Posterior cingulate gyrus (tissue), 11 donors: Measurements from ENCODE around the gene LRRIQ4.

ENCODE experiments used
- DNase-seq, 10 donors: peaks; one replicate each; pipeline versions ENCODE4 v3.0.0 to v3.0.0-alpha.2; 2020 to 2021; ENCODE audit warnings: mixed read lengths in 3 of 10
- intact Hi-C: fragments of 100-400 bp; cut with DNase I; formaldehyde crosslinking; loops from one replicate; pipeline ENCODE4 v1.15.1; 2023

LRRIQ4 gene

GRCh38 chr3:169792359-169792758, 20.3 kb upstream of the LRRIQ4 start:
- no peak for DNase-seq
- intact Hi-C loops: no loop called here

- intact Hi-C loops: no loop called here
- DNase-seq: no peak
Observed at GRCh38 chr3:169804681-169805080, 8.0 kb upstream of the LRRIQ4 start.

- intact Hi-C loops: no loop called here
- DNase-seq: no peak
Observed at GRCh38 chr3:169809230-169809795, 3.4 kb upstream of the LRRIQ4 start.

DNA sequence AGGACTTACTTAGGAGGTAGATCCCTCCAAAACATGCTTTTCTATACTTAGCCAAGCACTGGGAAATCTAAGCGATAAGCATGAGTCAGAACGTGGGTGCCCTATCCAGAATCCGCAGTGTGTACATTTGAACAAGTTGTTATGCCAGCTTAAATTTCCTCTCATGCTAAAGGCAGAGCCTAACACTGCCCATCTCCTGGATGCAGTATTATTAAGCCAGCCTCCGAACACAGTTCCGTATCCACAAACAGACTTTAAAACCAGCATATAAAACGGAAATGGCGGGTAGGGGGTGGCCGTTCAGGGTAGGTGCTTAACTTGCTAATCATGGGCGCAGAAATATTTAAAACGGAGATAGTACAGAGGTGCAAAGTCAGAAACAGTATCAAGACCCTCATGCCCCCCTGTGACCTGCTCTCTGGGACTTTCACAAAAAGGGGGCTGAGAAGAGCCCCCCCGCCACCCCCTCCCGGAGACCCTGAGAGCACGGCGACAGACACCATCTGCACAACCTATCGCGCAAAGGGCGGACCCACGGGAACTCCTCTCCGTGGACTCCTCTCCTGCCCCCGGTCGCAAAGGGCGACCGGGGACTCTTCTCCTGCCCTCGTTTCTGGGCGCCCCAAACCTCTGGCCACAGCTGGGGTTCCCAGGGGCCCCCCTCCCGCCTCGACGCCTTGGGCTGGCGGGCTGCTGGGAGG, 889 bp upstream of the LRRIQ4 start:
- intact Hi-C loops: no loop called here
- DNase-seq: peak in 4 of 10 donors; percentile 12 to 72 (median 20)

DNA sequence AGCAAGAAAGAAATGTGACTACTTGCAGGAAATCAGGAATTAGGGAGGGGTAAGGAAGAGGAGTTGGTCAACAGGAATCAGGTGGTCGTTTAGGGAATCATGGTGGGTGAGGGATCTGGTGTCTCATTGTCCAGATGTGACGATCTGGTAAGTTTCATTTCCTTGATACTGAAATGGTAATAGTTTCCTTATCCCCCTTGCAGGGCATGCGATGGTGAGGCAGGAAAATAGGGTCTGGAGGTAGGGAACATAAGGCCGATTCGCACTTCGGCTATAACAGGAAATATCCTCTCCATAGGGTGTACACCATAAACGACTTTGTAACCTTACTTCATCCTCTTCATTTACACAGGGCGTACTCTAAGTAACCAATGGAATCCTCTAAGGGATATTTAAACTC, 608 bp downstream of the LRRIQ4 start:
- DNase-seq: no peak
- intact Hi-C loops: no loop called here

DNA sequence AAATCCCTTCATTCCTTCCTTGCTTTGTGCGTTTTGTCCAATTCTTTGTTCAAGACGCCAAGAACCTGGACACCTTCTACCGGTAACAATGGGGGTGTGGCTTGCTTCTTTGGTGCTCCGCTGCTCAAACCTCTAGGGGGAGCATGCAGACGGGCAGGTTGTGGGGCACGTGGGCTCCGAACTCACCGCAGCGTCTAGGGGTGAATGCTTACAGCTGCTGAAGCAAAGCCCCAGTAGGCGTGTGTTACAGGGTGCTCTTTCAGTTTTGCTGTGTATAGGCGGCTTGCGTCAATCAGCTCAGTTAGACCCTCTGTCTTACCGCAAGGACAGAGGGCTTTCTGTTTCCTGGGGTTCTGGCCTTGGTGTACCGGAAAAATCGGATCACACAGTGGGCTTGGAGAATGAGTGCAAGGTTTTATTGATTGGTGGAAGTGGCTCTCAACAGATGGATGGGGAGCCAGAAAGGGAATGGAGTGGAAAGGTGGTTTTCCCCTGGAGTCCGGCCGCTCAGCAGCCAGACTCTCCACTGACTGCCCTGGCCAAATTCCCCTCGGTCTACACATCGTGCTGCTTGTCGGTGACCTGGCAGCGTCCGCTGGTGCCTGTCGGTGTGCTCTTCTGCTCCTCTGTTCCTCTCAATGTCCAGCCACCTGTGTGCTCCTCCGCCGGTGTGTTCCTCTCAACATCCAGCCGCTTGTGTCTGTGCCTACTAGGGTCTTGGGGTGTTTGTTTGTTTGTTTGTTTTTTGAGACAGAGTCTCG, 1.3 kb downstream of the LRRIQ4 start:
- no peak for DNase-seq
- intact Hi-C loops: no loop called here

- intact Hi-C loops: no loop called here
- DNase-seq: no peak
Observed at GRCh38 chr3:169815590-169816150, 3.0 kb downstream of the LRRIQ4 start.

DNA sequence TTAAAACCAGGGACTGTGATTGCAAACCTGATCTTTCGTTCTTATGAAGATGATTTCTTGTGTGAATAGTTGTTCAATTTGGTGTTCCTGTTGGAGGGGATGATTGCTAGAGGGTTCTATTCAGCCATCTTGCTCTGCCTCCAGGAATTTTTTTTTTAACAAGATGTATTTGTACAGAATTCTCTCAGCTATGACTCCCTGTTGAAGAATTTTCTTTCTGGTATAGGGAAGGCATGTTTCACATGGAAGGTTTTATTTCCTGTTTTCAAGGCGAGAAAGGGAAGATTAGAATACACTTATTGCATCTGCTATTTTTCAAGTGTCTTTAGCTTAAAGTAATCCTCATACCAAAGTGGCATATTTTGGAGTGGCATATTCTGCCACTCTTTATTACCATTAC, 5.6 kb downstream of the LRRIQ4 start:
- no peak for DNase-seq

DNA sequence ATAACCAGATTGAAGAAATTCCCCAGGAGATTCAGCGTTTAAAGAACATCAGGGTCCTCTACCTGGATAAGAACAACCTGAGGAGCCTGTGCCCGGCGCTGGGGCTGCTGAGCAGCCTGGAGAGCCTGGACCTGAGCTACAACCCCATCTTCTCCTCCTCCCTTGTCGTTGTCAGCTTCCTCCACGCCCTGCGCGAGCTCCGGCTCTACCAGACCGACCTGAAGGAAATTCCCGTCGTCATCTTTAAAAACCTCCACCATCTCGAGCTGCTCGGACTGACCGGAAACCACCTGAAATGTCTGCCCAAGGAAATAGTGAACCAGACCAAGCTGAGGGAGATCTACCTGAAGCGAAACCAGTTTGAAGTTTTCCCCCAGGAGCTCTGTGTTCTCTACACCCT, 9.4 kb downstream of the LRRIQ4 start:
- intact Hi-C loops: no loop called here
- DNase-seq: no peak

More for the DNA sequence above, 5.6 kb downstream of the LRRIQ4 start:
- intact Hi-C loops: no loop called here

DNA sequence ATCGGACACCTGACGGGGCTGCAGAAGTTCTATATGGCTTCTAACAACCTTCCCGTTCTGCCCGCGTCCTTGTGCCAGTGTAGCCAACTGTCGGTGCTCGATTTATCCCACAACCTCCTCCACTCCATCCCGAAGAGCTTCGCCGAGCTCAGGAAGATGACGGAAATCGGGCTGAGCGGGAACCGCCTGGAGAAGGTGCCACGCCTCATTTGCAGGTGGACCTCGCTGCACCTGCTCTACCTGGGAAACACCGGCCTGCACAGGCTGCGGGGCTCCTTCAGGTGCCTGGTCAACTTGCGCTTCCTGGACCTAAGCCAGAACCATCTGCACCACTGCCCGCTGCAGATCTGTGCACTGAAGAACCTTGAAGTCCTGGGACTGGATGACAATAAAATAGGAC, 9.9 kb downstream of the LRRIQ4 start:
- intact Hi-C loops: no loop called here
- DNase-seq: no peak

DNA sequence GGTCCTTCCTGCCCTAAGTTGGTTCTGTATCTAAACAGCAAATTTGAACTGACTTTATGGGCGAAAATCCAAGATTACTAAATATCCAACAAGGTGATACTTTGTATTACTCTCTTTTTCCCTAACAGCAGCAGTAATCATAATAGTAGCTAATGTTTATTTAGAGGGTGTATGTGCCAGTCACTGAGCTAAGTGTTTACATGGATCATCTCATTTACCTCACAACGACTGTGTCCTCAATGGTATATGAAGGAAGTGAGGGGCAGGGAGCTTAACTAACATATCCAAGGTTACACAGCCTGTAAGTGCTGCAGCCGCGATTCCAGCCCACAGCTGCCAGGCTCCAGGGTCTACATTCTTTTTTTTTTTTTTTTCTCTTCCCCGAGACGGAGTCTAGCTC, 10.3 kb downstream of the LRRIQ4 start:
- DNase-seq: no peak
- intact Hi-C loops: no loop called here

DNA sequence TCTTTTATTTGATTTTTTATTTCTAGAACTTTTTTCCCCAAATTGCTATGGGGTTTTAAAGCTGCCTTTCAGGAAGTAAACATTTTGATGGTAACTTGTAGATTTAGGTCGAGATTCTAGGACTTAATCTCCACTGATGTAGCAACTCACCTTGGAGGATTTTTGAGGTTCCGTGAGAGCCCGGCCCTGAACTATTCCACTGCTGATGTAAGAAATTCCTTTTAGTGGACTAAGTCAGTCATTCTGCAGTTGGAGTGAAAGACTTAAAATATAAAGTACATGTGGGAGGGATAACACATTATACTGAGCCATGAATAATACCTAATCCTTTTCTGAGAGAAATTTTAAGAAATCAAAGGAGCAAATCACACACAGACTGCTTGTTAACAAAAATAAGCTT, 12.6 kb downstream of the LRRIQ4 start:
- intact Hi-C loops: no loop called here
- no peak for DNase-seq

DNA sequence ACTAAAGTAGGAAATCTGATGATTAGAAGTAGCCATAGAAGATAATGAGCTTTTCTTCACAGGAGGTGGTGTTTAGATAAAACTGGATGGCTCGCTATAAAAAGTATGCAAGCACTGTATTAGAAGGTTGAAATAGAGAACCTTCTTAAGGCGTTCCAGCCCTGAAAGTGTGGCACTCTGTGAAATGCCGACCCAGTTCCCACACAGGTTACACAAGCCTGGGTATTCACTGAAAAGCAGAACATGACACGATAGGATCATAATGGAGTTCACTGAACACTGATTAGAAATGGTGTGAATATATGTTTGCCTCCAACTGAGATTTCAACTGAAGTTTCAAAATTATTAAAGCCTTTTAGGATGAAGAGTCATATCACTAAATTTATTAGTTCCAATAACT, 15.0 kb downstream of the LRRIQ4 start:
- no peak for DNase-seq
- intact Hi-C loops: no loop called here

GRCh38 chr3:169835533-169835932, 22.9 kb downstream of the LRRIQ4 start:
- intact Hi-C loops: no loop called here
- no peak for DNase-seq

DNA sequence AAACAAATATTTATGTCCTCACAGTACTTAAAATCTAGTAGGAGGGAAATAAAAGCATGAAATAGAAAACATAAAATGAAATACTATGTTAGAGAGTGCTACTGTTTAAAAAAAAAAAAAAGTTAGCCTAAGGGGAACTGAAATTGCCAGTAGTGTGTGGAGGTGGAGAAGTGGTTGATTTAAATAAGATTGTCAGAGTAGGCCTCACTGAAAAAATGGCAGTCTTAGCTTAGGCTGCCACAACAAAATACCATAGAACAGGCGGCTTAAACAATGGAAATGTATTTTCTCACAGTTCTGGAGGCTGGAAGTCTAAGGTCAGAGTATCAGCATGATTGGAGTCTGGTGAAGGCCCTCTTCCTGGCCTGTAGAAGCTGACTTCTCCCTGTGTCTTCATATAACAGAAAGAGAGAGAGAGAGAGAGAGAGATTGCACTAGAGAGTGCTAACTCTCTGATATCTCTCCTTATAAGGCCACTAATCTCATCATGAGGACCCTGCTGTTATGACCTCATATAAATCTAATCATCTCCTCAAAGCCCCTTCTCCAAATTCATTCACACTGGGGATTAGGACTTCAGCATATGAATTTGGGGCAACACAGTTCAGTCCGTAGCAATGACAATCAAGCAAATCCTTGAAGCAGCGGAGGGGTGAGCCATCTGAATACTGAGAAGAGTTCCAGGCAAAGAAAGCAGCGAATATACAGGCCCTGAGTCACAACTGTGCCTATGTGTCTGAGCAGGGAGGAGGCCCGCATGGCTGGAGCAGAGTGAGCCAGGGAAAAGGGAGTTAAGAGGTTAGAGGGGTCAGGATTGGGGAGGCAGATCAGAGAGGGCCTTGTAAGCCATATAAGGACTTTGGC, 23.6 kb downstream of the LRRIQ4 start:
- intact Hi-C loops: no loop called here
- DNase-seq: no peak

- intact Hi-C loops: no loop called here
- no peak for DNase-seq
Observed at GRCh38 chr3:169836942-169837275, 24.2 kb downstream of the LRRIQ4 start.

- DNase-seq: no peak
- intact Hi-C loops: no loop called here
Observed at GRCh38 chr3:169838511-169839030, 25.9 kb downstream of the LRRIQ4 start.

- intact Hi-C loops: no loop called here
- no peak for DNase-seq
Observed at GRCh38 chr3:169841171-169841570, 28.5 kb downstream of the LRRIQ4 start.

DNA sequence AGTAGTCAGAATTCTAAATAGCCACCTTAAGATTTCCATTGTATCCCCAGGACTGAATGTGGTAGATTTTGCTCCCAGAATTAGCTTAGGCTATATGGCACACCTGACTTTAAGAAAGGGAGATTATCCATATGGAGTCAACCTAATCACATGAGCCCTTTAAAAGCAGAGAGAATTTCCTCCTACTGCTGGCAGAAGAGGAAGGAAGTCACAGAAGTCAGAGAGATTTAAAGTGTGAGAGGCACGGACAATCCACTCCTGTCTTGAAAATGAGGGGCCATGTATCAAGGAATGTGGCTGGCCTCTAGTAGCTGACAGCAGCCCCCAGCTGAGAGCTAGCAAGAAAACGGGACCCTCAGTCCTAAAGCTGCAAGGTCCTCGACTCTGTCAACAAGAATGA, 30.3 kb downstream of the LRRIQ4 start:
- DNase-seq: no peak
- intact Hi-C loops: no loop called here

DNA sequence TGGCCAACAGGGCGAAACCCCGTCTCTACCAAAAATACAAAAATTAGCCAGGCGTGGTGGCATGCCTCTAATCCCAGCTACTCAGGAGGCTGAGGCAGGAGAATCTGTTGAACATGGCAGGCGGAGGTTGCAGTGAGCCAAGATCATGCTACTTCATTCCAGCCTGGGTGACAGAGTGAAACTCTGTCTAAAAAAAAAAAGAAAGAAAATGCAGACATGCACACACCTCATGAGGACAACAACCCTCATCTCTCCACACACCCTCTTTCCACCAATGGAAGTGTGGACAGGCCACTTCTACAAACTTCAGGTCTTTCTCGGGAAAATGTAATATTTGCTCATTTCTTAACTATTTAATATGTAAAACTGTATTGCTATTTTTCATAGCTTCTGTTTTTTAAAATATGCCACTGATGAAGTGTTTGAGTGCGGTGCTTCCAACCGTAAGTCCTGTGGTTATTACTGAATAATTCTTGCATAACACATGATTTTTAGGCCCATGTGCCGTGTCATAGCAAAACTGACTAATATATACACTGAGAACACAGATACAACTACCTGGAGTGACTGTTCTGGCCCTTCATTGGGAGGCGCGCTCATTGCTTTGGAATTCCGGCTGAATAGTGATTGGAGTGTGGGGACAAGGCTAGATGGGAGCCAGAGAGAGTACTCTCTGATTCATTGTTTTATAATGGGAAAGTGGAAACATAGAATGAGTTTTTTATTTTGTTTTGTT, 34.0 kb downstream of the LRRIQ4 start:
- no peak for DNase-seq

More for the DNA sequence above, 34.0 kb downstream of the LRRIQ4 start:
- intact Hi-C loops: no loop called here
